ENCODE measurements around the gene CACNG5.
"Not testable (repeated sequence)": the region's sequence is repeated elsewhere in the genome, so short reads cannot be mapped to it uniquely, and the experiment has no call there.

Gene CACNG5

GRCh38 chr17:66873962-66874361 is 39.0 kb downstream of the CACNG5 start:
- in situ Hi-C loops (cut with HindIII; ENCODE audit: low pct_unique_long_range_greater_than_20kb, low sequenced_read_pairs), result no loop called here
- no peak for TF ChIP-seq JUND (IDR thresholded peaks at IDR 0.05; ENCODE audit: low read depth)
- DNase-seq (ENCODE audit: low read depth in 1 of 2, low spot score in 1 of 2), result no peak

- in situ Hi-C loops (cut with HindIII; ENCODE audit: low pct_unique_long_range_greater_than_20kb, low sequenced_read_pairs), result no loop called here
- TF ChIP-seq JUND (IDR thresholded peaks at IDR 0.05; ENCODE audit: low read depth), result no peak
- no peak for DNase-seq (ENCODE audit: low read depth in 1 of 2, low spot score in 1 of 2)
Observed at GRCh38 chr17:66884931-66885330, 50.0 kb downstream of the CACNG5 start.

DNA sequence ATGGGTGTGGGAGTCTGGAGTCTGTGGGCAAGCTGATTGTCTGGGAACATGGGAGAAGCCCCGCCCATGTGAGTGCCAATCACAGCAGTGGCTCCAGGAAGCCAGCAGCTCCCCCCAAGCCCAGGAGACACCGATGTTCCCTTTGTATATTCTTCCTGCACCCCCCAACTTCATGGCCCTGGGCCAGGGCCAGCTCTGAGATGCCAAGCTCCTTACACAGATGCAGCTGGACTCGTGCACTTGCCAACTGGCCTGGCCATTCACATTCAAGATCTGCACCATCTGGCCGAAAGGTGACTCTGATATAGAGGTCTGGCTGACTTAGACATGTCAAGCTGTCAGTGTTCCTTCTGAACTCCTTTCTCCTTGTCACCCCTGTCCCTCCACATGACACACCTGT is 50.5 kb downstream of the CACNG5 start:
- TF ChIP-seq JUND (IDR thresholded peaks at IDR 0.05; ENCODE audit: low read depth), result no peak
- in situ Hi-C loops (cut with HindIII; ENCODE audit: low pct_unique_long_range_greater_than_20kb, low sequenced_read_pairs), result no loop called here
- no peak for DNase-seq (ENCODE audit: low read depth in 1 of 2, low spot score in 1 of 2)

GRCh38 chr17:66889480-66890230 is 54.7 kb downstream of the CACNG5 start:
- in situ Hi-C loops (cut with HindIII; ENCODE audit: low pct_unique_long_range_greater_than_20kb, low sequenced_read_pairs), result no loop called here
- no peak for DNase-seq (ENCODE audit: low read depth in 1 of 2, low spot score in 1 of 2)
- no peak for TF ChIP-seq JUND (IDR thresholded peaks at IDR 0.05; ENCODE audit: low read depth)

DNA sequence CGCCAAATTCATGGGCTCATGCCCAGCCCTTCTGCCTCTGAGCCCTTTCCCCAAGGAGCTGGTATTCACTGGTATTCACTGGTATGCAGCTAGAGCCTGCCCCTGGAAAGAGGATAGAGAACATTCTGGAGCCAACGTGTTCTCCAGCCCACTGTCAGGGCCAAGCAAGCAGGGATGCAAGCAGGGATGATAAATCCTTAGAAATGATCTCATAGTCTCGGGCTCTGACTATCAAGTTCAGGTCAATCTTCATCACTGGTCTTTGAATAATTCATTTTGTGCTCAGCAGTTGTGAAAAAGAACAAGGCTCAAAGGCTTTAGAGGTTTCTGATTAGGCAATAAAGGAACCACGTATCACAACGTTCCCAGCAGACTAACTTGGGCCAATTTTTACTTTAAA is 57.3 kb downstream of the CACNG5 start:
- no peak for DNase-seq (ENCODE audit: low read depth in 1 of 2, low spot score in 1 of 2)
- TF ChIP-seq JUND (IDR thresholded peaks at IDR 0.05; ENCODE audit: low read depth), result no peak
- in situ Hi-C loops (cut with HindIII; ENCODE audit: low pct_unique_long_range_greater_than_20kb, low sequenced_read_pairs), result no loop called here

GRCh38 chr17:66893382-66893781 is 58.5 kb downstream of the CACNG5 start:
- DNase-seq (ENCODE audit: low read depth in 1 of 2, low spot score in 1 of 2), result no peak
- in situ Hi-C loops (cut with HindIII; ENCODE audit: low pct_unique_long_range_greater_than_20kb, low sequenced_read_pairs), result no loop called here
- no peak for TF ChIP-seq JUND (IDR thresholded peaks at IDR 0.05; ENCODE audit: low read depth)

DNA sequence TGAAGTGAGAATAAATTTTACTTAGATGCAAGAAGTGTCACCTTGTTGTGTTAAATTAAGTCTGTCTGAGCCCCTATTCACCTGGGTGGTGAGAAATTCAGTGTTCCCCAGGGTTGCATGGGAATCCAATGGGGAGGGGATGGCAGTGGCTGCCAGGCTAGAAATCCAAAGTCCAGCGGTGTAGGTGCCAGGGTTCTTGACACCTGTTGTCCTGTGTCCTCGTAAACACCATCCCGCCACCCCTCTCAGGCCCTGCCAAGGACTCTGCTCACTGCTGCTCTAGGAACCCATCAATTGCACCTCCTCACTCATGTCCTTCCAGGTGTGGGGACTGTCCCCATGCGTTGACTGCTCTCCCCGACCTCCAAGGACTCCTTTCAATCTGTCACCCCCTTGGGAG is 58.9 kb downstream of the CACNG5 start:
- in situ Hi-C loops (cut with HindIII; ENCODE audit: low pct_unique_long_range_greater_than_20kb, low sequenced_read_pairs), result no loop called here
- no peak for DNase-seq (ENCODE audit: low read depth in 1 of 2, low spot score in 1 of 2)
- TF ChIP-seq JUND (IDR thresholded peaks at IDR 0.05; ENCODE audit: low read depth), result no peak

- TF ChIP-seq JUND (IDR thresholded peaks at IDR 0.05; ENCODE audit: low read depth), result no peak
- no peak for DNase-seq (ENCODE audit: low read depth in 1 of 2, low spot score in 1 of 2)
- in situ Hi-C loops (cut with HindIII; ENCODE audit: low pct_unique_long_range_greater_than_20kb, low sequenced_read_pairs), result no loop called here
Observed at GRCh38 chr17:66897141-66897540, 62.2 kb downstream of the CACNG5 start.

- TF ChIP-seq JUND (IDR thresholded peaks at IDR 0.05; ENCODE audit: low read depth), result no peak
- in situ Hi-C loops (cut with HindIII; ENCODE audit: low pct_unique_long_range_greater_than_20kb, low sequenced_read_pairs), result no loop called here
- DNase-seq (ENCODE audit: low read depth in 1 of 2, low spot score in 1 of 2), result no peak
Observed at GRCh38 chr17:66898536-66898935, 63.6 kb downstream of the CACNG5 start.

DNA sequence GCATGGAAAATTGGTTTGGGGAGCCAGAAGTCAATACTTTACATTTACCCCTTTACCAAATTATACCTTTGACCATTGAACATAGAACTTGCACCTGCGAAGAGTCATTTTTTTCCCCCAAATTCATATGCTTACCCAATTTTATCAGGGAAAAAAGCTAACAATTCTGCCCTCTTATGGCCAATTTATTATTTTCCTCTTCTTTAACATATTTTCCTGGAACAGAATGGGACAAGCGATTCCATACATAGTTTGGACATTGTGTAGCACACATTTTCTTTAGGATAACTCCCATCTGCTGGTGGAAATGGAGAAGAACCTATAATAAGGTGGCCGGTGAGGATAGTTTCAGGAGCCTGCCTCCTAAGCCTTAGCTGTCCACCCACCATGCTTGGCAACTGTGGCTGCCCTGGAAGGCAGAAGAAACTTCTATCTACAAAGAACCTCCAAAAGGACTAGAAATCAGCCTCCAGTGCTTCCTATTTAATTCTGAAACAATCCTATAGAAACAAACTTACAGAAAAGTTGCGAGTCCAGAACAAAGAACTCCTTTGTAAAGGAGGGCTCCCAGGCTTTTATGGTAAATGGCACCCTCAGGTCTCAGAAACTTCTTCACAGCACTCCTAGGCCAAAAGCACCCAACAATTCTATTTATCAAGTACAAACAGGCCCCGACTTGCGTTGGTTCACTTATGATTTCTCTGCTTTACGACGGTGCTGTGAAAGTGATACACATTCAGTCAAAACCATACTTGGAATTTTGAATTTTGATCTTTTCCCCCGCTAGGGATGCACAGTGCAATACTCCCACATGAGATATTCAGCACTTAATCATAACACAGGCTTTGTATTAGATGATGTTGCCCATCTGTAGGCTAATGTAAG is 65.5 kb downstream of the CACNG5 start:
- in situ Hi-C loops (cut with HindIII; ENCODE audit: low pct_unique_long_range_greater_than_20kb, low sequenced_read_pairs), result no loop called here
- no peak for TF ChIP-seq JUND (IDR thresholded peaks at IDR 0.05; ENCODE audit: low read depth)
- peak; percentile 54 to 75 for DNase-seq (ENCODE audit: low read depth in 1 of 2, low spot score in 1 of 2)

DNA sequence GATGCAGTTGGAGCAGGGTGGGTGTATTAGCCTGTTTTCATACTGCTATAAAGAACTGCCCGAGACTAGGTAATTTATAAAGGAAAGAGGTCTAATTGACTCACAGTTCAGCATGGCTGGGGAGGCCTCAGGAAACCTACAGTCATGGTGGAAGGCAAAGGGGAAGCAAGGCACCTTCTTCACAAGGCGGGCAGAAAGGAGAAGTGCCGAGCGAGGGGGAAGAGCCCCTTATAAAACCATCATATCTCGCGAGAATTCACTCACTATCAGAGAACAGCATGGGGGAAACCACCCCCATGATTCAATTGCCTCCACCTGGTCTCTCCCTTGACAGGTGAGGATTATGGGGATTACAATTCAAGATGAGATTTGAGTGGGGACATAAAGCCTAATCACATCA is 68.4 kb downstream of the CACNG5 start:
- DNase-seq (ENCODE audit: low read depth in 1 of 2, low spot score in 1 of 2); in situ Hi-C loops (cut with HindIII; ENCODE audit: low pct_unique_long_range_greater_than_20kb, low sequenced_read_pairs): not testable (repeated sequence)

GRCh38 chr17:66903781-66904180 is 68.9 kb downstream of the CACNG5 start:
- in situ Hi-C loops (cut with HindIII; ENCODE audit: low pct_unique_long_range_greater_than_20kb, low sequenced_read_pairs), result no loop called here

More at GRCh38 chr17:66903781-66904180, 68.9 kb downstream of the CACNG5 start:
- TF ChIP-seq JUND (IDR thresholded peaks at IDR 0.05; ENCODE audit: low read depth), result no peak
- no peak for DNase-seq (ENCODE audit: low read depth in 1 of 2, low spot score in 1 of 2)

Measured in T47D (cell line).